Neural crest cell (in vitro differentiated cells): ENCODE results near the gene QSOX1. TPM values are rescaled to one million over a fixed set of nuclear protein-coding genes. Genes with fewer than 3 reads are reported as not detected.

Experiments
- DNase-seq: peaks from one replicate; pipeline ENCODE4 v3.0.0; 2021; ENCODE audit warnings: low read depth, mixed read lengths, low spot score
- H3K27ac Mint-ChIP-seq: one replicate; pipeline ENCODE4 v1.8.0; 2021; ENCODE audit warnings: mild to moderate bottlenecking, mixed read lengths; ENCODE audit not compliant: unreplicated experiment
- H3K27me3 Mint-ChIP-seq: 2 replicates; pipeline ENCODE4 v1.8.0; 2021; ENCODE audit warnings: low read depth, mild to moderate bottlenecking, mixed read lengths
- H3K36me3 Mint-ChIP-seq: 2 replicates; pipeline ENCODE4 v1.8.0; 2021; ENCODE audit warnings: low read depth, mild to moderate bottlenecking, mixed read lengths
- H3K4me1 Mint-ChIP-seq: 2 replicates; pipeline ENCODE4 v1.8.0; 2021; ENCODE audit warnings: mixed read lengths
- H3K4me3 Mint-ChIP-seq: one replicate; pipeline ENCODE4 v1.8.0; 2021; ENCODE audit warnings: mild to moderate bottlenecking, mixed read lengths
- H3K9me3 Mint-ChIP-seq: 2 replicates; pipeline ENCODE4 v1.8.0; 2021; ENCODE audit warnings: mixed read lengths
- total RNA-seq: library from RNA; stranded (reverse); gene quantifications from 2 replicates; pipeline ENCODE4 v1.2.1, GENCODE V29; 2021
- TF ChIP-seq, protein P1 (sequence below): fragments of 200-600 bp; sonication (generic); conservative IDR thresholded peaks from 2 replicates; pipeline ENCODE4 v1.5.0; 2021; ENCODE audit warnings: antibody characterized with exemption, mild to moderate bottlenecking

The QSOX1 gene
- total RNA-seq, 1 donor from 2014 or later = 39.8 TPM

GRCh38 chr1:180192172-180192571 is 37.5 kb downstream of the QSOX1 start:
- Mint-ChIP-seq H3K4me3 (no peak overlapping the region), H3K36me3 (peaks cover 7% of the 10 kb centered on the region), H3K9me3 (no peaks in the 10 kb centered on the region), H3K27ac (no peak overlapping the region), H3K27me3 (peaks cover 2% of the 10 kb centered on the region), H3K4me1 (peaks cover 9% of the 10 kb centered on the region)
- TF ChIP-seq, protein P1, sequence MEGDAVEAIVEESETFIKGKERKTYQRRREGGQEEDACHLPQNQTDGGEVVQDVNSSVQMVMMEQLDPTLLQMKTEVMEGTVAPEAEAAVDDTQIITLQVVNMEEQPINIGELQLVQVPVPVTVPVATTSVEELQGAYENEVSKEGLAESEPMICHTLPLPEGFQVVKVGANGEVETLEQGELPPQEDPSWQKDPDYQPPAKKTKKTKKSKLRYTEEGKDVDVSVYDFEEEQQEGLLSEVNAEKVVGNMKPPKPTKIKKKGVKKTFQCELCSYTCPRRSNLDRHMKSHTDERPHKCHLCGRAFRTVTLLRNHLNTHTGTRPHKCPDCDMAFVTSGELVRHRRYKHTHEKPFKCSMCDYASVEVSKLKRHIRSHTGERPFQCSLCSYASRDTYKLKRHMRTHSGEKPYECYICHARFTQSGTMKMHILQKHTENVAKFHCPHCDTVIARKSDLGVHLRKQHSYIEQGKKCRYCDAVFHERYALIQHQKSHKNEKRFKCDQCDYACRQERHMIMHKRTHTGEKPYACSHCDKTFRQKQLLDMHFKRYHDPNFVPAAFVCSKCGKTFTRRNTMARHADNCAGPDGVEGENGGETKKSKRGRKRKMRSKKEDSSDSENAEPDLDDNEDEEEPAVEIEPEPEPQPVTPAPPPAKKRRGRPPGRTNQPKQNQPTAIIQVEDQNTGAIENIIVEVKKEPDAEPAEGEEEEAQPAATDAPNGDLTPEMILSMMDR = no peak
- DNase-seq = no peak

DNA sequence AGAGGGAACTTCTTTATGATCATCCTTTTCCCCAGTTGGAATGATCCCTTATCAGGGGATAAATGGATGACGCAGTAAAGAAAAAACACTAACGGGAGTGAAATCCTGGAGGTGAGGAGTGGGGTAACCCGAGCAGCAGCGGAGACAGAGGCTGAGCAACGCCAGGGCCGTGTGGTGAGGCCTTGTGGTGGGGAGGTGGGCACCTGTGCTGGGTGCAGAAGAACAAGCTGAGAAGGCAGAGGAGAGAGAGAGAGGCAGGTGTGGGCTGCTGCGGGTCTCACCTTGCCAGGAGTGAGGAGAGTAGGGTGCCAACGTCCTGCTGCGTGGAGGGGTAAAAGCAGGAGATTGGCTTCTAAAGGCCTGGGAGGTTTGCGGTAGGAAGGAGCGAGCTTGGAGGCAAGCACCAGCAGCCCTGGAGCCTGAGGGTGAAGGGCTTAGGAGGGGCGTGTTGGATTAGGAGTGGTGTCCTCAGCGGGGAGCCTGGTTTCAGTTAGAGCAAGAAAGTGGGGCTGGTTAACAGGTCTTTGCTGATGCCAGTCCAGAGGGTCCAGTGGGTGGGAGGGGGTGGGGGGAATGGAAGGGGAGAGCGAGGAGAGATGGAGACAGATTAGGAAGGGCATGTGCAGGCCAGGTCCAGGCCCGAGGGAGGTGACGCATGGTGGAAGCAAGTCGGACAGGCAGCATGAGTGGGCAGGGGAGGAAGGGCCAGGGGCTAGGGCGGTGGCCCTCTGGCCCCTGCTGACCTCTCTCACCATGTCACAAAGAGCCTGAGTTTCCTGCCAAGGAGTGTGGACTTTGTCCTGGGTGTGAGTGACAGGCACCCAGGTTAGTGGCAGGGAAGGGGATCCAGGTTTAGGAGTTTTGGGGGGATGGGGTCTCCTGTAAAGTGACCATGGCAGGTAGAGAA is 38.7 kb downstream of the QSOX1 start:
- DNase-seq = no peak
- Mint-ChIP-seq H3K4me1 (peaks cover 9% of the 10 kb centered on the region), H3K27ac (no peak overlapping the region), H3K27me3 (peaks cover 2% of the 10 kb centered on the region), H3K9me3 (no peaks in the 10 kb centered on the region), H3K4me3 (no peak overlapping the region), H3K36me3 (peaks cover 7% of the 10 kb centered on the region)
- TF ChIP-seq, protein P1 = no peak

DNA sequence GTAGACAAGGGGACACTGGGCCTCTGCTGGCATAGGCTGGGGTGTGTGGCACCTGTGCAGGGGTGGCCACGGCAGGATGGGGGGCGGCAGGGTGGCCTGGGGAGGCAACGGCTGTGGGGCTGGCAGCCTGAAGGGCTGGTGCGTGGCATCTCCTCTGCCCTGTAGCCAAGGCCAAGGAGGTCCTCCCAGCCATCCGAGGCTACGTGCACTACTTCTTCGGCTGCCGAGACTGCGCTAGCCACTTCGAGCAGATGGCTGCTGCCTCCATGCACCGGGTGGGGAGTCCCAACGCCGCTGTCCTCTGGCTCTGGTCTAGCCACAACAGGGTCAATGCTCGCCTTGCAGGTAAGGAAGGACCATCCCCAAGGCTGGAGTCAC is 39.4 kb downstream of the QSOX1 start:
- H3K4me1 Mint-ChIP-seq = peaks cover 6% of the 10 kb centered on the region
- DNase-seq = no peak
- H3K36me3 Mint-ChIP-seq = peaks cover 7% of the 10 kb centered on the region
- TF ChIP-seq, protein P1 = no peak
- no peak overlapping the region for H3K4me3 Mint-ChIP-seq
- peaks cover 2% of the 10 kb centered on the region for H3K27me3 Mint-ChIP-seq
- no peak overlapping the region for H3K27ac Mint-ChIP-seq
- H3K9me3 Mint-ChIP-seq = no peaks in the 10 kb centered on the region

GRCh38 chr1:180194546-180195207 is 40.0 kb downstream of the QSOX1 start:
- H3K4me3 Mint-ChIP-seq = no peak overlapping the region
- TF ChIP-seq, protein P1 = no peak
- H3K27me3 Mint-ChIP-seq = peaks cover 2% of the 10 kb centered on the region
- H3K9me3 Mint-ChIP-seq = no peaks in the 10 kb centered on the region
- peaks cover 6% of the 10 kb centered on the region for H3K4me1 Mint-ChIP-seq
- peaks cover 7% of the 10 kb centered on the region for H3K36me3 Mint-ChIP-seq
- no peak overlapping the region for H3K27ac Mint-ChIP-seq
- DNase-seq = no peak

GRCh38 chr1:180195401-180195800 is 40.7 kb downstream of the QSOX1 start:
- peaks cover 7% of the 10 kb centered on the region for H3K36me3 Mint-ChIP-seq
- DNase-seq = no peak
- H3K9me3 Mint-ChIP-seq = no peaks in the 10 kb centered on the region
- H3K4me3 Mint-ChIP-seq = no peak overlapping the region
- TF ChIP-seq, protein P1 = no peak
- H3K27me3 Mint-ChIP-seq = peaks cover 3% of the 10 kb centered on the region
- peaks cover 6% of the 10 kb centered on the region for H3K4me1 Mint-ChIP-seq
- peak overlapping the region; percentile 6 for H3K27ac Mint-ChIP-seq
